Measurements from ENCODE around the gene HOOK1.

- no peak for TF ChIP-seq CTCF (conservative IDR thresholded peaks at IDR 0.05; ENCODE audit: low read depth, low read length)
- TF ChIP-seq EZH2 (IDR thresholded peaks at IDR 0.05; ENCODE audit: borderline replicate concordance, low read depth, low read length, poor library complexity, severe bottlenecking), result no peak
These were observed 103.0 kb downstream of the HOOK1 start for GRCh38 chr1:59917785-59918180.

Measured in A673 (cell line).